GM19025 (cell line): ENCODE results near the gene APOA5.

ENCODE experiments used
- ATAC-seq: cut with Tn5 transposase; IDR thresholded peaks from one replicate; pipeline ENCODE4 v1.9.1; 2021; ENCODE audit warnings: mild to moderate bottlenecking, low read depth, moderate library complexity; ENCODE audit not compliant: unreplicated experiment

APOA5 gene

GRCh38 chr11:116828632-116829524, 37.2 kb upstream of the APOA5 start:
- no peak for ATAC-seq

- no peak for ATAC-seq
Measured at GRCh38 chr11:116827461-116827860, 35.8 kb upstream of the APOA5 start.

- ATAC-seq = no peak
Measured at GRCh38 chr11:116826751-116827431, 35.2 kb upstream of the APOA5 start.

- no peak for ATAC-seq
Measured at GRCh38 chr11:116825854-116826750, 34.4 kb upstream of the APOA5 start.

GRCh38 chr11:116825434-116825833, 33.8 kb upstream of the APOA5 start:
- ATAC-seq = no peak

GRCh38 chr11:116823031-116823843, 31.6 kb upstream of the APOA5 start, which contains the start of gene APOA4:
Gene APOA4 (minus strand): TSS chr11:116823304. CDS start chr11:116823191, 113 bp downstream.
- ATAC-seq = no peak

GRCh38 chr11:116822575-116822974, 30.9 kb upstream of the APOA5 start:
- ATAC-seq = no peak

- no peak for ATAC-seq
Measured at GRCh38 chr11:116821050-116821918, 29.6 kb upstream of the APOA5 start.

GRCh38 chr11:116819049-116819448, 27.4 kb upstream of the APOA5 start:
- no peak for ATAC-seq

- ATAC-seq = no peak
Measured at GRCh38 chr11:116814502-116814901, 22.8 kb upstream of the APOA5 start.

- ATAC-seq = no peak
Measured at GRCh38 chr11:116813781-116814471, 22.2 kb upstream of the APOA5 start.

GRCh38 chr11:116813170-116813569, 21.5 kb upstream of the APOA5 start:
- ATAC-seq = no peak

- no peak for ATAC-seq
Measured at GRCh38 chr11:116812109-116812508, 20.4 kb upstream of the APOA5 start.

- ATAC-seq = no peak
Measured at GRCh38 chr11:116811194-116811593, 19.5 kb upstream of the APOA5 start.

- no peak for ATAC-seq
Measured at GRCh38 chr11:116808262-116809175, 16.8 kb upstream of the APOA5 start.

- no peak for ATAC-seq
Measured at GRCh38 chr11:116807601-116808261, 16.1 kb upstream of the APOA5 start.

GRCh38 chr11:116804001-116804400, 12.3 kb upstream of the APOA5 start:
- ATAC-seq = no peak
